GM18909 (cell line): ENCODE results near the gene MEIG1.
"Not testable (repeated sequence)": the region's sequence is repeated elsewhere in the genome, so short reads cannot be mapped to it uniquely, and the experiment has no call there.

Experiments used
- ATAC-seq: cut with Tn5 transposase; IDR thresholded peaks from one replicate; pipeline ENCODE4 v1.9.1; 2021; ENCODE audit warnings: mild to moderate bottlenecking; ENCODE audit not compliant: unreplicated experiment, poor library complexity

MEIG1 gene

DNA sequence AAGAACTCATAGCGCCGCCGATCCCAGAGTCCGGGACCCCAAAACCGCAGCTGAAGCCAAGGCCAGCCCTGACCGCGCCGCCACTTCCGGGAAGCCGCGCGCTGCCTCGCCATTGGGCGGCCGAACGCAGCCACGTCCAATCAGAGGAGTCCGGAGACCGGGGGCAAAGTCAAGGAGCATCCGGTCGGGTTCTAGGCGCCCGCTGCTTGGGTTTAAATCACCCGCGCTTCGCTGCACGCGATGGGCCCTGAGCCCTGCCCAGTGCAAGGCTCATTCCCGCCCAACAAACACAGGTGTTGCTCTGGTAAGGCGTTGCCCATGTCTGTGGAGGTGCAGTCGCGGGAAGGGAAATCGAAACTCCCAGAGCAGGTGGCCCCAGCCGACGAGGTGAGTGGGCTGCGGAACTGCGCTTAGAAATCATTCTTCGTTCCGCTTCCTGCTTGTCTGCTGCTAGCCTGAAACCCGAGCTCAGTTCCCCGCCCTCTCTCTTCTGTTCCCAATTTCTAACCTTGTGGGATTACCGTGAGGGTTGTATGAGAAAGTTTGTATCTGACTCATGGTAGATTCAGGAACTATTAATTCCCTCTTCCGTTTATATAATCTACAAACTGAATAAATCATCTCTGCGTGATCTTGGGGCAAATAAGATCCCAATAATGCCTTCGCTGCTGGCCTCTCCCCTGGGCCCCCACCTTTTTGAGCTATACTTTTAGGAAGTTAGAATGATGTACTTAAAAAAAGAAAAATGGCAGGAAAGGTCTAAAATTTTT lies 5.0 kb upstream of the MEIG1 start, which contains the start of gene DCLRE1C:
Gene DCLRE1C, minus strand, starts transcription at position 96 of the 770 bp plus-strand sequence. Its CDS starts 86 bp downstream, at position 10.
- ATAC-seq, result peak; percentile 82

DNA sequence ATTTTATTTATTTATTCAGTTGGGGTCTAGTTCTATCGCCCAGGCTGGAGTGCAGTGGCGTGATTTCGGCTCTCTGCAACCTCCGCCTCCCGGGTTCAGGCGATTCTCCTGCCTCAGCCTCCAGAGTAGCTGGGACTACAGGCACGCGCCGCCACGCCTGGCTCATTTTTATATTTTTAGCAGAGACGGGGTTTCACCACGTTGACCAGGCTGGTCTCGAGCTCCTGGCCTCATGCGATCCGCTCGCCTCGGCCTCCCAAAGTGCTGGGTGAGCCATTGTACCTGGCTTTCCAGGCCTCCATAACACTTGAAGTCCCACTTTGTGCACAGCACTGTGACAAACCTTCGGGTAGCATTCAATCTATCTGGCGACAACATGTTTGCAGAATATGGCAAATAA lies 4.3 kb upstream of the MEIG1 start:
- ATAC-seq, result no peak

DNA sequence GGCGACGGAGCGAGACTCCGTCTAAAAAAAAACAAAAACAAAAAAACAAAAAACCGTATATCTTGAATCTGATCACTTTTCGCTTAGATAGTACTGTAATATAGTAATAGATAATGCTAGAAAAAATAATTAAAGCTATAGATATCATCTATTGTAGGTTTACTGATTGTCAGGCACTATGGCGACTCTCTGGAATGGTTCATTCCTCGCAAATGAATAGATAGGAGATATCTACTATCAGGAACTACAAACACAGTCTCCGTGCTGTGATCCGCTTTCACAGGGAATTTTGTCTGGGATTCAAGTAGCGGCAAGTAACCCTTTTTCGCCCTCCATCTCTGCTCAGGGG lies 342 bp upstream of the MEIG1 start:
- ATAC-seq, result no peak

DNA sequence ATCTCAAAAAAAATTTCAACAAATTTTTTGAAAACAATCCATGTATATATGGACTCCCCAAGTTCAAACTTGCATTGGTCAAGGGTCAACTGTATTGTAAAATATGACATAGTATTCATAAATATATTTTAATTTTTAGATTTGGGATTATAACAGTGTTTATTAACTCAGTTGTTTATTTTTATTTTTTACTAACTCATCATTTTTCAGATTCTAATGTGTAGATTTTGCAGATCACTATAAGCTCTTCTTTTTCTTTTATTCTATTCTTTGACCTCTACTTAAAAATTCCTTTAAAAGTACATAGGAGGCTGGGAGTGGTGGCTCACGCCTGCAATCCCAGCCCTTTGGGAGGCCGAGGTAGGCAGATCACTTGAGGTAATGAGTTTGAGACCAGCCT lies 8.7 kb downstream of the MEIG1 start:
- no peak for ATAC-seq

DNA sequence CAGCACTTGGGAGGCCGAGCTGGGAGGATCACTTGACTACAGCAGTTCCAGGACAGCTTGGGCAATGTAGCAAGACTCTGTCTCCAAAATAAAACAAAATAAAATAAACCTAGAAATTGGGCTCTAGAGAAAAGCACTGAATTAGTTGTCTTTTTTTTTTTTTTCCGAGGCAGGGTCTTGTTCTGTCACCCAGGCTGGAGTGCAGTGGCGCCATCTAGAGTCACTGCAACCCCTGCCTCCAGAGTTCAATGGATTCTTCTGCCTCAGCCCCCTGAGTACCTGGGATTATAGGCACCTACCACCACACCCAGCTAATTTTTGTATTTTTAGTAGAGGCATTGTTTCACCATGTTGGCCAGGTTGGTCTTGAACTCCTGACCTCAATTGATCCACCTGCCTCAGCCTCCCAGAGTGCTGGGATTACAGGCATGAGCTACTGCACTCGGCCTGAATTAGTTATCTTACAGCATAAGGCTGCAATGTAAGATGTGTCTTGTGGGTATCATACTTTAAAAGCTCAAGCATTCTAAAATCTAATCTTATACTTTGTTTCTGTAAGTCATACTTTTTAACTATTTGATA lies 12.8 kb downstream of the MEIG1 start:
- ATAC-seq, result no peak

DNA sequence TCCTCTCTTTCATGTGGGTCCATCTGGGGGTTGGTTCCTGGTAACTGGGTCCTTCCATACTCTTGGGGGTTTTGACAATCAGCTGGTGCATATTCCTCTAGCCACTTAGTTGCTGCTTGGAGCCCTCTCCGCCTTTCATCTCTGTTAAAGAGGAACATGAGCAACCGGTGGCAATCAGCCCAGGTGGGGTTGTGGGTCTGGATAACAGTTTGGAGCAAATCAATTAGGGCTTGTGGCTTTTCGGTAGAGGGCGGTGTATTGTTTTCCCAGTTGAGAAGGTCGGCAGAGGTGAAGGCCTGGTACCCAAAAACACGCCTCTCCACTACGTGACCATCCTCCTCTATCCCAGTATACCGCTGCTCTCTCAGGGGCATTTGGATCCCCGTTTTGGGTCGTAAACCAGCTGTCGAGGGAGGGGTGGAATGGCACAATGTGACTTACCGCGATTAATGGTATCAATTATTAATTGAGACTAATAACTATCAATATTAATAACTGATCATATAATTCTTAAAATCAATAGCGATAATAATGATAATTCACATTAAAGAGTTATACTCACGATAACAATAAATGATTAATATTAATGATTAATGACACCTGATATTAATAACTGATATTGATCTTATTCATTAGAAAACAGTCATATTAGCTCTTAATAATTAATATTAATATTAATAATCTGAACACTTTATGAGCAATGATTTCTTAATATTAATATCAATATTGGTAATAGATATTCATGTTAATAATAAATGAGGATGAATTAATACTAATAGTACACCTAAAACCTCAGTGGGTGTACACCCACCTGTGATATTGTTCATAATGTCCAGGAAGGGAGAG lies 15.2 kb downstream of the MEIG1 start:
- not testable (repeated sequence) for ATAC-seq

DNA sequence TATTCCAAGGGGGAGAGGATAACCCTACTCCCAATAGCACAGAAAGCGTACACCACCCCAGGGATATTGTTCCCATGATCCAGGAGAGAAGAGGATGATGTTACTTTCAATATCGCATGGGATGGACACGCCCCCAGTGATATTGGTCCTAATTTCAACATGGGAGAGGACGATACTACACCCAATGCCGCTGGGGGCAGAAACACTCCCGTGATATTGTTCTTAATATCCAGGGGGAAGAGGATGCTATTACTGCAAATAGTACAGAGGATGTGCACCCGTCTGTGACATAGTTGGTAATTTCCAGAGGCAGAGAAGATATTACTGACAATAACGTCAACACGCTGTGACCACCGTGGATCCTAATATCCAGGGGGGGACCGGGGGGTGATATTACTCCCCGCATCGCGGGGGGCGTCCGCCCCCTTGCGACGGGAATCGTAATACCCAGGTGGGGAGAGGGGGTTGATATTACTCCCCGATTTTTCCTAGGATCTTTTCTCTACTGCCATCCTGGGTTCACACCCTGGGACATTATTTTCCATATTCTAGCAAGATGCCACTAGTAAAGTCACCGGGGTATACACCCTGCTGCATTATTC lies 16.6 kb downstream of the MEIG1 start:
- no peak for ATAC-seq

DNA sequence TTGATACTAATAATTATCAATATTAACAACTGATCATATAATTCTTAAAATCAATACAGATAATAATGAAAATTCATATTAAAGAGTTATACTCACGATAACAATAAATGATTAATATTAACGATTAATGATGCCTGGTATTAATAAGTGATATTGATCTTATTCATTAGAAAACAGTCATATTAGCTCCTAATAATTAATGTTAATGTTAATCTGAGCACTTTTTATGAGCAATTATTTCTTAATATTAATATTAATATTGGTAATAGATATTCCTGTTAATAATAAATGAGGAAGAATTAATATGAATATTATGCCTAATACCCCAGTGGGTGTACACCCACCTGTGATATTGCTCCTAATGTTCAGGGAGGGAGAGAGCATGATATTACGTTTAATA lies 23.6 kb downstream of the MEIG1 start:
- no peak for ATAC-seq

DNA sequence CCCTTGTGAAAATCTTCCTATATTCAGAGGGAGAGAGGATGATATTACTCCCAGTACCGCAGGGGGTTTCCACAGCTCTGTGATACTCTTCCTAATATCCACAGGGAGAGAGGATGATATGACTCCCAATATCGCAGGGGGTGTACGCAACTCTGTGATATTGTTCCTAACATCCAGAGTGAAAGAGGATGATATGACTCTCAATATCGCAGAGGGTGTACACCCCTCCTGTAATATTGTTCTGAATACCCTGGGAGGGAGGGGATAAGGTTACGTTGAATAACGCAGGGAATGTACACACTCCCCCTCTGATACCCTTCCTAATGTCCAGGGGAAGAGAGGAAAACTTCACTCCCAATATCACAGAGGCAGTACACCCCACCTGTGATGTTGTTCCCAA lies 30.4 kb downstream of the MEIG1 start:
- not testable (repeated sequence) for ATAC-seq

DNA sequence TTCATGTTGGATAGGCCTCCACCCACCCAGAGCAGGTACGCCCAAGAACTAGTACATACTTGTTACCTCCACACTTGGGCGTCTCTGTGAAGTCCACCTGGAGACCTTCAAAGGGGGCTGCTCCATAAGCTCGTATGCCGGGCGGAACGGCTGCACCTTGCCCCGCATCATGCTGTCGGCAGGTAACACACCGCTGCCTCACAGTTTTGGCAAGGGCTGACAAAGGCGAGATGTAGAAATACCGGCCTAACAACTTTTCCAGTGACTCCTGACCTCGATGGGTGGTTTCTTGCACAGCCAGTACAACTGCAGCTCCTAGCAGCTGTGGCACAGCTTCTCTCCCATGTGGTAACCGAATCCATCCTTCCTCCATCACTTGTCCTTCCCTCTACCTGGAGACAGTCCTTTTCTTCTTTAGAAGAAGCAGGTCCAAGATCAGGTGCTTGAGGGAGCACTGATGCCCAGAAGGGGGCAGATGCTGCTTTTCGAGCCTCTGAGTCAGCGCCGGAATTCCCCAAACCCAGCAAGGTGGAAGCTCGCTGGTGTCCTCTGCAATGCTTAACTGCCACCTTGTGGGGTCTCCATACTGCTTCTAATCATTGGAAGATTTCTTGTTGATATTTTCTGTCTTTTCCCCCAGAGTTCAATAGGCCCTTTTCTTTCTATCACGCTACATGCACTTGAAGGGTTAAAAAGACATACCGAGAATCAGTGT lies 32.0 kb downstream of the MEIG1 start:
- ATAC-seq, result not testable (repeated sequence)

DNA sequence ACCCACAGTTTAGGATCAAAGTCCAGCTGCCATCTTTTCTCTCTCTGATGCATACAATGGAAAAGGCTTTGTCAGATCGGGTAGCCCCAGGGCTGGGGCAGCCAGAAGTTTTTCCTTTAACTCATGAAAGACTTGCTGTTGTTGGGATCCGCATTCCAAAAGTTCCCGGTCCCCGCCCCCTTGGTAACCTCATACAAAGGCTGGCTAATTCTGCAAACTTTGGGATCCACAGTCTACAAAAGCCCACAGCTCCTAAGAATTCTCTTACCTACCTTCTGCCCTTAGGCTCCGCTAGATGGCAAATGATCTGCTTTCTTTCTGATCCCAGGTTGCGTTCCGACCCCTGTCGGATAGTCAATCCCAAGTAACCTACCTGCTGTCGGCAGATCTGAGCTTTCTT lies 33.1 kb downstream of the MEIG1 start:
- ATAC-seq, result not testable (repeated sequence)

DNA sequence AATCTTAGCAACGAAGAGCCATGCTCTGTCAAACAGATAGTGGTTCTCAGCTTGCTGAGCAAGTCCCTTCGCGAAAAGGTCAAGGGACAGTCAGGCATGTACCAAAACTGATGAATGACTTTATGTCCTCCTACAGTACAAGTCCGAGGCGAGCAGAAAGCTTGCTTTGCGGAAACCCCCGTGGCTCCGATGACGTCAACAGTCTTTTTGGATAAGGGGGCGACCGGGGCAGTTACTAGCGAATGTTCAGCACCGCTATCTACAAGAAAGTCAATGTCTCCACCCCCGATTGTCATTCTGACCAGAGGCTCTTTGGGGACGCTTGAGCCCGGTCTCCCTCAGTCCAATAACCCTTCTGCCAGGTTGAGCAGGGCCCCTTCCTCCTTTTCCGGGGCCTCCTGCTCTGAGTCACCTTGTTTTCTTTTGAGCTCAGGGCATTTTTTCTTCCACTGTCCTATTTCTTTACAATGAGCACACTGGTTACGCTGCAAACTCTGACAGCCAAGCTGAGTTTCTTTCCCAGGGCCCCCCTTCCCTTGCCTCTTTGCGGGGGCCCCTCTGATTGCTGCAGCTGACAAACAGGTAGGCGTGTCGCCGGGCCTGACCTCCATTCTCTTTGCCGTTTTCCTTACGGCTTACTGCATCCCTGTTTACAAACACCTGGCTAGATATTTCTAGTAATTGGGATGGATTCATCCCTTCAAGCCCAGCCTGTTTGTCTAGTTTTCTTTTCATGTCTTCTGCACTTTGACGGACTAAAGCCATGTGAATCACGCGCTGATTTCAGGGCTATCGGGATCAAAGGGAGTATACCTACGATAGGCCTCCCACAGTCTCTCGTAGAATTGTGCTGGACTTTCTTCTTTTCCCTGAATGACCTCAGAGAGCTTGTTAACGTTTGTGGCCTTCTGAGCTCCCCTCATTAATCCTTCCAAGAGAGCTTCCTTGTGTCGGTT lies 34.6 kb downstream of the MEIG1 start:
- not testable (repeated sequence) for ATAC-seq

DNA sequence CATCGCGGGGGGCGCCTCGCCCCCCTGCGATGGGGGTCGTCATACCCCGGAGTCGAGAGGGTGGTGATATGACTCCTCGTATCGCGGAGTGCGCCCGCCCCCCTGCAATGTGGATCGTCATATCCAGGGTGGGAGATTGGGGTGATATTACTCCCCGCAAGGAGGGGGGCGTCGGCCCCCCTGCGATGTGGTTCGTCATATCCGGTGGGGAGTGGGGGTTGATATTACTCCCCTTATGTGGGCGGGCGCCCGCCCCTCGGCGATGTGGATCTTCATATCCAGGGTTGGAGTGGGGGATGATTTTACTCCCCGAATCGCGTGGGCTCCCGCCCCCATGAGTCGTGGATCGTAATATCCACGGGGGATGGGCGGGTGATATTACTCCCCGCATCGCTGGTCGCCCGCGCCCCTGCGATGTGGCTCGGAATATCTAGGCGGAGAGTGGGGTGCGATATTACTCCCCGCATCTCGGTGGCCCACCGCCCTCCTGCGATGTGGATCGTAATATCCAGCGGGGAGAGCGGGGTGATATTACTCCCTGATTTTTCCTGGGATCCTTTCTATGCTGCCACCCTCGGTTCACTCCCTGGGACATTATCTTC lies 36.9 kb downstream of the MEIG1 start:
- no peak for ATAC-seq

DNA sequence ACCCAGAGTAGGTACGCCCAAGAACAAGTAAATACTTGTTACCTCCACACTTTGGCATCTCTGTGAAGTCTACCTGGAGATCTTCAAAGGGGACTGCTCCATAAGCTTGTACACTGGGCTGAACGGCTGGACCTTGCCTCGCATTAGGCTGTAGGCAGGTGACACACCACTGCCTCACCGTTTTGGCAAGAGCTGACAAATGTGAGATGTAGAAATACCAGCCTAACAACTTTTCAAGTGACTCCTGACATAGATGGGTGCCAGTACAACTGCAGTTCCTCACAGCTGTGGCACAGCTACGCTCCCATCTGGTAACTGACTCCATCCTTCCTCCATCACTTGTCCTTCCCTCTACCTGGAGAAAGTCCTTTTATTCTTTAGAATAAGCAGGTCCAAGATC lies 54.3 kb downstream of the MEIG1 start:
- not testable (repeated sequence) for ATAC-seq

DNA sequence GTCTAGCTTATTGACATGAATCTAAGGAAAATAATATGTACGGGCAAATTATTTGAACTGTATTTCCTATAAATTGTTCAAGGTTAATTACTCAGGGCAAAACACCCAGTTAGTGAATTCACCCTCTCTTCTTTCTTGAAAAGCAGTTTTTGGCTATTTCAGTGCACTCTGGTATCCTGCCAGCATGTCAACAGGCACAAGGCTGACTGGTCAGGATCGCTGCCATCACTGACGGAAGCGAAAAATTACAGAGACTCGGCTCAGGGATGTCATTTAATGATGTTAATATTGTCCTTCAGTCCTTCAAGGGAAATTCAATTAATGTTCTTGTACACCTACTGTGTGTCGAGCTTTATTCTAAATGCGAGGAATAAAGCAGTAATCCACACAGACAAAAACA lies 56.3 kb downstream of the MEIG1 start:
- ATAC-seq, result no peak

DNA sequence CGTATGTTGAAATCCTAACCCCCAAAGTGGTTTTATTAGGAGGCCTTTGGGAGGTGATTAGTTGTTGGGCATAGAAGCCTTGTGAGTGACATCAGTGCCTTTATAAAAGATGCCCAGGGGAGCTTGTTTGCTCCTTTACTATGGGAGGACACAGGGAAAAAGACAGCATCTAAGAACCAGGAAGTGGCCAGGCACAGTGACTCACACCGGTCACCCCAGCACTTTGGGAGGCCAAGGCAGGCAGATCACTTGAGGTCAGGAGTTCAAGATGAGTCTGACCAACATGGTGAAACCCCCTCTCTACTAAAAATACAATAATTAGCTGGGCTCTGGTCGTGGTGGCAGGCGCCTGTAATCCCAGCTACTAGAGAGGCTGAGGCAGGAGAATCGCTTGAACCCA lies 61.8 kb downstream of the MEIG1 start:
- ATAC-seq, result not testable (repeated sequence)
